K562 (cell line): Measurements from ENCODE around the gene PRKAR2B. TPM values are rescaled to one million over a fixed set of nuclear protein-coding genes. Genes with fewer than 3 reads are reported as not detected.

Experiments
- ATAC-seq: fragments of 200-7000 bp; cut with Tn5 transposase; 3 replicates; pipeline ENCODE4 v1.9.1; 2020; ENCODE audit warnings: moderate library complexity
- BruUV-seq: library from RNA; stranded (reverse); fragments of 400-500 nt; replicated peaks from 2 replicates; lab custom pipeline; 2021; lab: Mats Ljungman, UMichigan
- CTCF ChIA-PET: fragments of 300-600 bp; formaldehyde crosslinking; extraction: SDS; loops from one replicate; lab custom pipeline; 2021; ENCODE audit warnings: low intra/inter-chr PET ratio; lab: Yijun Ruan, JAX
- POLR2A ChIA-PET: fragments of 300-600, 350-650 bp; sonication (Branson Sonifier 250); formaldehyde crosslinking; extraction: SDS; loops from one replicate; lab custom pipeline; 2021; ENCODE audit warnings: antibody characterized with exemption, inconsistent platforms; lab: Yijun Ruan, JAX
- DNase-seq, 4 experiments: peaks; one replicate each; pipeline versions ENCODE4 v3.0.0 to v3.0.0-alpha.2; 2011 to 2018; ENCODE audit warnings: low spot score in 3 of 4, mixed read lengths in 3 of 4; ENCODE audit errors: extremely low read depth in 1 of 4
- FAIRE-seq: peaks from 2 replicates; lab custom pipeline; 2011; peaks lifted over from hg19 to GRCh38; lab: Jason Lieb, UNC
- H2AFZ ChIP-seq: 2 replicates; pipeline ENCODE4 v1.6.0; 2011; ENCODE audit warnings: low read depth, low read length, control low read depth, inconsistent platforms
- H3K27ac ChIP-seq: fragments of 200-600 bp; 3 replicates; pipeline ENCODE4 v1.8.0; 2011; ENCODE audit warnings: low read depth, mild to moderate bottlenecking, control low read depth, inconsistent platforms, low read length, moderate library complexity, mixed read lengths; ENCODE audit errors: extremely low read depth
- H3K27me3 ChIP-seq, 2 experiments: fragments of 300-600 bp in 1 of 2; 2 replicates in 1 of 2; 3 replicates in 1 of 2; pipeline versions ENCODE4 v1.6.0 to v1.8.0; 2011; ENCODE audit warnings: inconsistent platforms in 2 of 2, low read length in 2 of 2, mild to moderate bottlenecking in 1 of 2, mixed read lengths in 1 of 2, moderate library complexity in 1 of 2; ENCODE audit not compliant: control insufficient read depth in 2 of 2, insufficient read depth in 2 of 2
- H3K36me3 ChIP-seq: fragments of 300-600 bp; 3 replicates; pipeline ENCODE4 v1.8.0; 2011; ENCODE audit warnings: mild to moderate bottlenecking, low read length, inconsistent platforms; ENCODE audit not compliant: control insufficient read depth, insufficient read depth
- H3K4me1 ChIP-seq, 2 experiments: fragments of 200-600 bp in 1 of 2; replicated peaks in 1 of 2; 2 replicates in 1 of 2; 3 replicates in 1 of 2; pipeline versions ENCODE4 v1.5.1 to v1.8.0; 2011; ENCODE audit warnings: inconsistent platforms in 2 of 2, low read length in 2 of 2, mild to moderate bottlenecking in 1 of 2, mixed read lengths in 1 of 2, moderate library complexity in 1 of 2; ENCODE audit not compliant: control insufficient read depth in 2 of 2, insufficient read depth in 2 of 2
- H3K4me2 ChIP-seq: 2 replicates; pipeline ENCODE4 v1.6.1; 2011; ENCODE audit warnings: low read length, control low read depth, inconsistent platforms, mixed read lengths; ENCODE audit not compliant: insufficient read depth
- H3K4me3 ChIP-seq: fragments of 200-600 bp; sonication (generic), shearing (Covaris generic); 2 replicates; pipeline ENCODE4 v1.5.1; 2016; ENCODE audit warnings: control low read depth, inconsistent platforms
- H3K79me2 ChIP-seq: fragments of 200-600 bp; 3 replicates; pipeline ENCODE4 v1.8.0; 2011; ENCODE audit warnings: low read length, inconsistent platforms; ENCODE audit not compliant: control insufficient read depth, insufficient read depth
- H3K9ac ChIP-seq, 2 experiments: 2 replicates each; pipeline versions ENCODE4 v1.6.0 to v1.6.1; 2011; ENCODE audit warnings: low read depth in 2 of 2, low read length in 2 of 2, control low read depth in 1 of 2, inconsistent platforms in 1 of 2, mild to moderate bottlenecking in 1 of 2, mixed read lengths in 1 of 2; ENCODE audit not compliant: insufficient read depth in 1 of 2
- H3K9me1 ChIP-seq: one replicate; pipeline ENCODE4 v1.6.0; 2011; ENCODE audit warnings: inconsistent platforms, mild to moderate bottlenecking, low read length, moderate library complexity; ENCODE audit not compliant: control insufficient read depth, insufficient read depth
- H3K9me3 ChIP-seq: replicated peaks from 2 replicates; pipeline ENCODE4 v1.5.1; 2011; ENCODE audit warnings: low read depth, low read length, inconsistent platforms; ENCODE audit not compliant: control insufficient read depth, insufficient read depth
- H4K20me1 ChIP-seq: replicated peaks from 2 replicates; pipeline ENCODE4 v1.6.1; 2011; ENCODE audit warnings: low read length, inconsistent platforms, mixed read lengths; ENCODE audit not compliant: control insufficient read depth, insufficient read depth
- ATF2 ChIP-seq: sonication (generic); formaldehyde crosslinking; IDR thresholded peaks from 2 replicates; pipeline ENCODE4 v1.8.1; 2022; ENCODE audit warnings: missing genetic modification reagents
- BHLHE40 ChIP-seq: IDR thresholded peaks from 2 replicates; pipeline ENCODE4 v1.6.1; 2011; ENCODE audit warnings: low read length, improper control_type of control experiment
- C11orf30 ChIP-seq: fragments of 450-650 bp; IDR thresholded peaks from 2 replicates; pipeline ENCODE4 v1.6.1; 2016; ENCODE audit warnings: low read depth, mild to moderate bottlenecking
- CC2D1A ChIP-seq: fragments of 450-650 bp; IDR thresholded peaks from 2 replicates; pipeline ENCODE4 v1.6.1; 2017; ENCODE audit warnings: mild to moderate bottlenecking
- DLX4 ChIP-seq: fragments of 250-450 bp; sonication (Bioruptor Pico); IDR thresholded peaks from 2 replicates; pipeline ENCODE4 v1.6.1; 2021; ENCODE audit warnings: mild to moderate bottlenecking
- KLF13 ChIP-seq: fragments of 450-650 bp; IDR thresholded peaks from 2 replicates; pipeline ENCODE4 v1.6.1; 2016; ENCODE audit warnings: missing genetic modification characterization, low read depth, mild to moderate bottlenecking, missing compliant biosample characterization, moderate library complexity, borderline replicate concordance
- NUFIP1 ChIP-seq: fragments of 450-650 bp; IDR thresholded peaks from 2 replicates; pipeline ENCODE4 v1.6.1; 2018; ENCODE audit not compliant: partially characterized antibody
- TAL1 ChIP-seq: fragments of 450-650 bp; IDR thresholded peaks from 2 replicates; pipeline ENCODE4 v1.6.1; 2016; ENCODE audit warnings: mild to moderate bottlenecking
- TEAD1 ChIP-seq, 2 experiments: fragments of 450-650 bp in 1 of 2; sonication (generic) in 1 of 2; formaldehyde crosslinking; IDR thresholded peaks; 2 replicates each; pipeline versions ENCODE4 v1.4.0 to v1.8.0; 2020 to 2022; ENCODE audit warnings: mild to moderate bottlenecking in 2 of 2, missing genetic modification reagents in 1 of 2
- XRCC4 ChIP-seq: IDR thresholded peaks from one replicate; pipeline ENCODE4 v1.6.1; 2011; ENCODE audit not compliant: insufficient read depth, insufficient read length; ENCODE audit errors: extremely low read depth
- ZBTB5 ChIP-seq: fragments of 450-650 bp; IDR thresholded peaks from 2 replicates; pipeline ENCODE4 v1.6.1; 2017; ENCODE audit warnings: antibody characterized with exemption
- ZEB2 ChIP-seq: fragments of 450-650 bp; IDR thresholded peaks from 2 replicates; pipeline ENCODE4 v1.6.1; 2016
- ZMIZ1 ChIP-seq, 2 experiments: fragments of 150-350 bp in 1 of 2; IDR thresholded peaks; 2 replicates each; pipeline ENCODE4 v1.6.1; 2012 to 2016; ENCODE audit warnings: low read depth in 2 of 2, low read length in 2 of 2, mild to moderate bottlenecking in 1 of 2, moderate library complexity in 1 of 2
- ZNF124 ChIP-seq: sonication (generic); formaldehyde crosslinking; IDR thresholded peaks from 2 replicates; pipeline ENCODE4 v1.8.1; 2022; ENCODE audit warnings: missing genetic modification reagents
- WGBS: fragments of 100-300 bp; shearing (Covaris generic); methylation state at CpG from one replicate; pipeline ENCODE4 v1.1.6; 2016; ENCODE audit warnings: low coverage, mixed read lengths; ENCODE audit not compliant: insufficient coverage; ENCODE audit errors: missing lambda C conversion rate; 5-methylcytosine and 5-hydroxymethylcytosine counted together
- in situ Hi-C: fragments of 300-500 bp; cut with MboI; formaldehyde crosslinking; loops from 4 replicates; pipeline ENCODE4 v1.15.0; 2018; ENCODE audit warnings: inconsistent platforms, mixed read lengths
- intact Hi-C: fragments of 100-400 bp; cut with micrococcal nuclease; formaldehyde crosslinking; loops from 2 replicates; pipeline ENCODE4 v1.14.2; 2022
- polyA plus RNA-seq, 8 experiments: library from polyadenylated mRNA; depleted of rRNA in 4 of 8; stranded (reverse) in 5 of 8; unstranded in 3 of 8; fragments of >200 nt; fragmentation: Nextera tagmentation in 2 of 8; fragmentation: Illumina TruSeq in 1 of 8; extraction: Ambion mirVana in 2 of 8; extraction: Trizol in 1 of 8; gene quantifications; 2 replicates each; pipeline versions ENCODE4 v1.2.1 to v1.2.3, GENCODE V29; 2011 to 2014; ENCODE audit warnings: inconsistent platforms in 1 of 8, missing spikeins in 1 of 8
- total RNA-seq, 7 experiments: library from RNA; depleted of rRNA in 6 of 7; stranded (reverse); fragments of >200 nt in 6 of 7; fragmentation: Illumina TruSeq in 2 of 7; extraction: Trizol in 2 of 7; gene quantifications; 2 replicates each; pipeline versions ENCODE4 v1.2.1 to v1.2.3, GENCODE V29; 2011 to 2021; ENCODE audit warnings: low replicate concordance in 1 of 7

PRKAR2B gene
- total and polyA plus RNA-seq, 9 of the 15 experiments (the other 6 are each of a cell fraction or from before 2014, with no cell fraction given): 59.0 to 173 (median 129) TPM

GRCh38 chr7:107130487-107131220, 86.1 kb downstream of the PRKAR2B start:
- Histone ChIP-seq H3K4me2 (no peak overlapping the region), H3K9ac (no peak overlapping the region), H3K4me1 (0 out of 5 replicates have a peak, but pooled peaks cover 0 to under 1% of the 10 kb centered on the region in 2 experiments), H4K20me1 (no peaks in the 10 kb centered on the region), H3K36me3 (peaks cover 61% of the 10 kb centered on the region; the same call in 2 of the 3 replicates), H3K27ac (no peak overlapping the region), H3K9me1 (no peaks in the 10 kb centered on the region), H3K27me3 (no peaks in the 10 kb centered on the region), H3K9me3 (no peaks in the 10 kb centered on the region), H3K4me3 (no peak overlapping the region), H2AFZ (no peak overlapping the region), H3K79me2 (peaks cover 22% of the 10 kb centered on the region)
- TSS peak; percentile 3 for BruUV-seq
- ChIA-PET CTCF (interaction anchor here (0.9 kb wide), 1 partner anchor 41 kb away, joined by 3 read pairs; no protein-coding TSS in a partner anchor), POLR2A (interaction anchor here (0.6 to 1.4 kb wide), 6 partner anchors 8 to 168 kb away, joined by 3 to 4 read pairs (median 4); no protein-coding TSS in a partner anchor)
- intact Hi-C loops: no loop called here
- in situ Hi-C loops: no loop called here
- 83% methylated on average over 6 of the region's 6 CpGs for WGBS
- DNase-seq (no peak), FAIRE-seq (no peak), ATAC-seq (peak; percentile 78)
- TF ChIP-seq TEAD1 (CRISPR knock-in tag; IDR thresholded peaks at IDR 0.05) (no peak), CC2D1A (no peak), ATF2 (CRISPR knock-in tag) (no peak), NUFIP1 (no peak), C11orf30 (peak; percentile 41), ZEB2 (no peak), ZMIZ1 (IDR thresholded peaks at IDR 0.05; ENCODE audit: low read depth in 2 of 2, low read length in 2 of 2) (no peak), TAL1 (no peak), ZNF124 (CRISPR knock-in tag) (no peak), ZBTB5 (no peak), XRCC4 (no peak), DLX4 (no peak), KLF13 (no peak), BHLHE40 (no peak)
